Uterus (tissue), 4 donors: ENCODE results near the gene GAS7. TPM values are rescaled to one million over a fixed set of nuclear protein-coding genes. Genes with fewer than 3 reads are reported as not detected.

ENCODE experiments used
- DNase-seq, 2 donors: peaks; one replicate each; pipeline ENCODE4 v3.0.0-alpha.2; 2019 to 2020
- H3K27ac ChIP-seq, 2 donors: fragments of 200-600 bp; sonication (generic); 1 replicate in 1 of 2; 2 replicates in 1 of 2; pipeline ENCODE4 v1.5.1; 2016 to 2018
- H3K27me3 ChIP-seq, 2 donors: fragments of 200-600 bp; sonication (generic); one replicate each; pipeline ENCODE4 v1.5.1; 2018 to 2019; ENCODE audit warnings: control low read depth in 1 of 2
- H3K36me3 ChIP-seq, 2 donors: fragments of 200-600 bp; sonication (generic); one replicate each; pipeline ENCODE4 v1.5.1; 2019; ENCODE audit warnings: control low read depth in 1 of 2
- H3K4me1 ChIP-seq, 2 donors: fragments of 200-600 bp; sonication (generic); one replicate each; pipeline ENCODE4 v1.5.1; 2018 to 2019; ENCODE audit warnings: control low read depth in 1 of 2
- H3K4me3 ChIP-seq, 2 donors: fragments of 200-600 bp; sonication (generic); 1 replicate in 1 of 2; 2 replicates in 1 of 2; pipeline ENCODE4 v1.5.1; 2018 to 2019; ENCODE audit warnings: mild to moderate bottlenecking in 1 of 2
- H3K9me3 ChIP-seq, 2 donors: fragments of 200-600 bp; sonication (generic); one replicate each; pipeline ENCODE4 v1.5.1; 2019; ENCODE audit warnings: control low read depth in 1 of 2
- CTCF ChIP-seq, 4 experiments: fragments of 200-600 bp in 2 of 4; fragments of 450-650 bp in 2 of 4; sonication (generic) in 2 of 4; IDR thresholded peaks; one replicate each; pipeline ENCODE4 v1.5.1; 2016 to 2019; ENCODE audit warnings: antibody characterized with exemption in 4 of 4, mild to moderate bottlenecking in 2 of 4, moderate library complexity in 1 of 4
- POLR2A ChIP-seq, 2 donors: fragments of 450-650 bp; IDR thresholded peaks; one replicate each; pipeline ENCODE4 v1.6.1; 2016; ENCODE audit warnings: antibody characterized with exemption in 2 of 2, mild to moderate bottlenecking in 1 of 2, moderate library complexity in 1 of 2
- intact Hi-C: fragments of 100-400 bp; cut with DNase I; formaldehyde crosslinking; loops from one replicate; pipeline ENCODE4 v1.15.1; 2023; ENCODE audit warnings: low total_unique reads
- total RNA-seq, 4 donors: library from RNA; depleted of rRNA in 3 of 4; stranded (reverse); fragments of >200 nt in 3 of 4; gene quantifications; one replicate each; pipeline versions ENCODE4 v1.1.0 to v1.2.4, GENCODE V29; 2014 to 2023
- donor health status: DM: yes; HTN: yes; CAD: no.

GAS7 gene
- total RNA-seq, 4 donors from 2014 or later, result 12.8 to 95.9 (median 40.8) TPM

GRCh38 chr17:9943343-9943742 lies 255.1 kb downstream of the GAS7 start:
- Histone ChIP-seq H3K27me3 (no peaks in the 10 kb centered on the region), H3K4me1 (no peaks in the 10 kb centered on the region), H3K9me3 (peaks cover 0 to 2% of the 10 kb centered on the region in 2 donors), H3K36me3 (no peaks in the 10 kb centered on the region), H3K4me3 (no peak overlapping the region), H3K27ac (no peak overlapping the region)
- TF ChIP-seq POLR2A (IDR thresholded peaks at IDR 0.05) (no peak), CTCF (IDR thresholded peaks at IDR 0.05) (no peak)
- DNase-seq, result no peak
- intact Hi-C loops, result no loop called here

- intact Hi-C loops, result no loop called here
- TF ChIP-seq POLR2A (IDR thresholded peaks at IDR 0.05) (no peak), CTCF (IDR thresholded peaks at IDR 0.05) (no peak)
- peaks cover 0 to 2% of the 10 kb centered on the region in 2 donors for H3K9me3 ChIP-seq
- H3K4me3 ChIP-seq, result no peak overlapping the region
- no peak for DNase-seq
- no peaks in the 10 kb centered on the region for H3K27me3 ChIP-seq
- H3K36me3 ChIP-seq, result no peaks in the 10 kb centered on the region
- H3K4me1 ChIP-seq, result no peaks in the 10 kb centered on the region
- H3K27ac ChIP-seq, result no peak overlapping the region
Measured at GRCh38 chr17:9942885-9943284, 255.5 kb downstream of the GAS7 start.

GRCh38 chr17:9941305-9941704 lies 257.1 kb downstream of the GAS7 start:
- Histone ChIP-seq H3K4me1 (no peaks in the 10 kb centered on the region), H3K36me3 (no peaks in the 10 kb centered on the region), H3K27ac (no peak overlapping the region), H3K27me3 (no peaks in the 10 kb centered on the region), H3K9me3 (peaks cover 0 to 2% of the 10 kb centered on the region in 2 donors), H3K4me3 (no peak overlapping the region)
- no peak for TF ChIP-seq POLR2A (IDR thresholded peaks at IDR 0.05)
- no peak for TF ChIP-seq CTCF (IDR thresholded peaks at IDR 0.05)
- intact Hi-C loops, result no loop called here
- DNase-seq, result no peak

GRCh38 chr17:9940841-9941240 lies 257.6 kb downstream of the GAS7 start:
- TF ChIP-seq POLR2A (IDR thresholded peaks at IDR 0.05), result no peak
- TF ChIP-seq CTCF (IDR thresholded peaks at IDR 0.05), result no peak
- Histone ChIP-seq H3K27me3 (no peaks in the 10 kb centered on the region), H3K9me3 (peaks cover 0 to 2% of the 10 kb centered on the region in 2 donors), H3K27ac (no peak overlapping the region), H3K4me3 (no peak overlapping the region), H3K36me3 (no peaks in the 10 kb centered on the region), H3K4me1 (no peaks in the 10 kb centered on the region)
- DNase-seq, result no peak
- intact Hi-C loops, result no loop called here

GRCh38 chr17:9938764-9939163 lies 259.6 kb downstream of the GAS7 start:
- DNase-seq, result no peak

More at GRCh38 chr17:9938764-9939163, 259.6 kb downstream of the GAS7 start:
- Histone ChIP-seq H3K27ac (no peak overlapping the region), H3K4me1 (no peaks in the 10 kb centered on the region), H3K36me3 (no peaks in the 10 kb centered on the region), H3K27me3 (no peaks in the 10 kb centered on the region), H3K4me3 (no peak overlapping the region), H3K9me3 (peaks cover 0 to 2% of the 10 kb centered on the region in 2 donors)
- intact Hi-C loops, result no loop called here
- TF ChIP-seq POLR2A (IDR thresholded peaks at IDR 0.05) (no peak), CTCF (IDR thresholded peaks at IDR 0.05) (no peak)
